IPS-NIHi11 (cell line): ENCODE results near the gene TSPAN2.

Experiments used
- DNase-seq: peaks from one replicate; pipeline ENCODE4 v3.0.0; 2012; ENCODE audit warnings: mixed read lengths, low spot score

The TSPAN2 gene

GRCh38 chr1:115113766-115114165 lies 24.5 kb upstream of the TSPAN2 start:
- no peak for DNase-seq

GRCh38 chr1:115112496-115113375 lies 23.4 kb upstream of the TSPAN2 start:
- peak; percentile 56 for DNase-seq

GRCh38 chr1:115107516-115108260 lies 18.4 kb upstream of the TSPAN2 start:
- no peak for DNase-seq

GRCh38 chr1:115105831-115106230 lies 16.5 kb upstream of the TSPAN2 start:
- no peak for DNase-seq

GRCh38 chr1:115099693-115100050 lies 10.4 kb upstream of the TSPAN2 start:
- no peak for DNase-seq

- DNase-seq: no peak
These were observed 9.8 kb upstream of the TSPAN2 start for GRCh38 chr1:115098979-115099692.

GRCh38 chr1:115092175-115092574 lies 2.9 kb upstream of the TSPAN2 start:
- DNase-seq: no peak

- no peak for DNase-seq
These were observed 2.3 kb upstream of the TSPAN2 start for GRCh38 chr1:115091572-115091971.

- no peak for DNase-seq
These were observed 1.7 kb upstream of the TSPAN2 start for GRCh38 chr1:115090956-115091355.

DNA sequence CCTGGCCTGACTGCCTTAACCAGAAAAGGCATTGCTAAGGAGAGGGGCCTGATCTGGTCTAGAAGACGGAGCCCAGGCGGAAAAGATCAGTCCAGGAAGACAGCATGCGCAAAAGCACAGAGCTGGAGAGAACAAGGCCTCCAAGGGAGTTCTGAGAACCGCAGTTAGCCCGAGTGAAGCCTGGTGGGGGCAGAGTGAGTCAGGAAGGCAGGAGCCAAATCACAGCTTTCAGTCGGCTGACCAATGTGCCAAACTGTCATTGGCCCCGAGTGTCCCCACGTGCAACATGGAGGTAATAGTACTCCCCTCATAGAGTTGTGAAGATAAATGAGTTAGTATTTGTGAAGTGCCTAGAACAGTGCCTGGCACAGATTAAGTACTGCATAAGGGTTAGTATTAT lies 1.2 kb upstream of the TSPAN2 start:
- DNase-seq: peak; percentile 45

DNA sequence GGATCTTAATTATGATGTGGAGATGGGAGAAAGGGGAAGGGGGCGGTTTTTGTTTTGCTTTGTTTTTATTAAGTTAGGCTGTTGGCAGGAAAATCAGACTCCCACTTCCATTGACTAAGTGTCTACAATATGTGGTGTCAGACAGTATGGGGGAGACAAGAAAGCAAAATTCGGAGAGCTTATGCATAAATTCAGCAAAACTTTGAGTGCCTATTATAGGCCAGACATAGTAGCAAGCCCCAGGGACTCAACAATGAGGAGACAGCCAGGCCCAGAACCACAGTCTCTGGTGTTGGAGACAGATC lies 835 bp upstream of the TSPAN2 start:
- DNase-seq: no peak

- DNase-seq: peak; percentile 33
These were observed 358 bp downstream of the TSPAN2 start for GRCh38 chr1:115088871-115089419.

DNA sequence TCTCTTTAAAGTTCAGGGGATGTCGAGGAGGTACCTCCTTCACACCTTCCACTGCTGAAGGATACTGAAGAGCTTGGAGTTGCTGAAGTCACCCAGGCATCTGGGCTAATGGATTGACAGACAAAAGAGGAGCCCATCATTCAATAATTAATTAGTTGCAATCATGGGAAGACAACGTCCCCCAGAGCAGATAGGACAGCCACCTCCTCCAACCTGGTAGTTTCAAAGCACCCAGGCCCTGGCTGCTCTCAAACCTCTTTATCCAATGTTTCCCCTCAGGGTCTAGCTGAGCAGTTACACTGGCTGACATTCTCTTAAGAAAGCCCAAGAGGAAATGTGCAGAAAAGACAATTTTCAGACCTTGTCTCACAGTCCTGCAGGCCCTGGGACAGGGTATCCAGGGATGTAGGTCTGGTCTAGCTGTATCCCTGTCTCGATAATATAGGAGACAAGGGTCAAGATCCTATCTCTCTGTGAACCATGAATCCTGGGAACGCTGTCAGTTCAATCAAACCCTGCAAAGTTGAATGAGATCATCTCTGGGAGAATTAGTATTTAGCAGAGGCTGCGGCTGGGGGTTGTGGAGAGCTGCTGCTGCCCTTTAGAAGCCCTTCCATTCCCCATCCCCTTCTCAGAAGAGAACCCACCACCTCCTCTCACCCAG lies 1.1 kb downstream of the TSPAN2 start:
- no peak for DNase-seq

DNA sequence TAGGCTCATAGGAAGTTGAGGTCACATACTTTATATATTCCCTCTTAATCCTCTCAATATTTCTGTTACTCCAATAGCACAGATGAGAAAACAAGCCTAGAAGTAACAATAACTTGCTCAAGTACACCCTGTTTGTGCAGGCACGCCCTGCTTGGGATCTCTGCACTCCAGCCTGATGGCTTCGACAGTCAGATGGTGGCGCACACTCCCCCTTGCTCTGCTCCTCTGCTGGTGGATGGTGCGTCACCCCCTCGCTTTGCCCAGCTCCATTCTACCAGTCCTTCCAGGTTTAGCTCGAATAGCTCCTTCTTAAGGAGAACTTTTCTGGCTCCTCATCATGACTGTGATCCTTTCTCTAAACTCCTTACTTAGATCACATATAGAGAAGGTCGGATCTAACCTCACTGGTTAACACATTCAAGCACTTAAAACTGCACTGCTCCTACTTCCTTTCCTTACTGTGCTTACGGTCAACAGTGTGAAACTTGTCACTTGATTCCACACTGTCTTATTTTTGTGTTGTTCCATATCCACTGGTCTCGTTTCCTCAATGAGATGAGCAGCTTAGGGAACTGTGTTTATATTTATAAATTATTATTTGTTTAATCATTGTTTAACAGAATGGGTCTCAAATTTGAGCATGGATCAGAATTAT lies 3.0 kb downstream of the TSPAN2 start:
- no peak for DNase-seq

DNA sequence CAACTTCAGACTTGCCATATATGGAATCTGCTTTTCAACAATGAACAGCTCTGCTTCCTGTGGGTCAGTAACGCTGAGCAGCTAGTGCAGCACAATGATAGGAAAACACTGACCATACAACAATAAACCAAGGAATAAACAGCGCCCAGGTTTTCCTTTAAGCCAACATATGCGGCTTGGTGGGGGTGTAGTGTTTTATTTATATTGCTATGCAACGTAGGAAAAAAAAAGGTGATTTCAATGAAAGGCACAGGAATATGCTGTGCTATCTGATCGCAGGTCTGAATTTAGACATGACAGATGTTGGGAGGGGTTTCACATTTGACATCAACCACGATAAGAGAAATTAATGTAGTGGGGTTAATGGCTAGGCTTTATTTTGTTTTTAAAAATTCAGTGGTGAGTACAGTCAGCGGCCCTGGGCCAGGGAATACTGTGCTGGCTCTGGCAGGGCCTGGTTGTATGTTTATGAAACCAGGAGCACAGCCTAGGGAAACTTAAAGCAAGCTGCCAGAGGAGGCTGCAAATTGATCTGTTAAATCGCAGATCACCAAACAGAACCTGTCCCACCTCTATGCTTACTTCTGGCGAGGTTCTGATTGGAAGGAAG lies 4.3 kb downstream of the TSPAN2 start:
- no peak for DNase-seq

DNA sequence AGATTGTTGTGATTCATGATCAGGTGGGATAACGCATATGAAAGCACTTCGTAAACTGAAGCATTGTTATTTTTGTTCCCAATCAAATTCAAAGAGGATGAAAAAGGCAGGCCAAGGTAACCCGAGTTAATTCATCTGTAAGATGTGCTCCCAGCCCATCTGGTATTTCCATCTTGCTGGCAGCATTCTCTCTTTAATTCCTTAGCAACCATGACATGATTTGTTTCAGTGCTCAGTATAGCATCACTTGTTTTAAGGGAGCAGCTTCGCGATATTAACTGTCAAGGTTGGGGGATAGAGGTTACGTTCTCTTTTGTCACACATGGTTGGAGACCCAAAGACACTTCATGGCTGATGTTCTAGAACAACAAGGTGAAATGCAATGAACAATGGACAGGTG lies 6.4 kb downstream of the TSPAN2 start:
- no peak for DNase-seq

DNA sequence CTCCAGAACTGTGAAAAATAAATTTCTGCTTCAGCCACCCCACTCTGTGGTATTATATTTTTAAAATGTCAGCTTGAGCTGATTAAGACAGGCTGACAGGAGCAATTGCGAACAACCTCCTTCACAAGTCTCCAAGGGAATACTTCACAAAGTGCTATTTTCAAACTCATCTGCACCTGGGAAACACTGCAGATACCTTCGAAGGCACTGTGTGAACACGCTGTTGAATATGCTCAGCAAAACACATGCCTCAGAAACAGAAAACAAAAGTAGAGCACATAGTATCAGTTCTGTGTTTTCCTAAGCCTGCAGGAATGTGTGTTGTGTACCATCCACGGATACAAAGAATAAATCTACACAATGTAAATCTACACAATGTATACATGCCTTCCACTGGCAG lies 10.6 kb downstream of the TSPAN2 start:
- no peak for DNase-seq

- DNase-seq: no peak
These were observed 11.3 kb downstream of the TSPAN2 start for GRCh38 chr1:115077984-115078330.

DNA sequence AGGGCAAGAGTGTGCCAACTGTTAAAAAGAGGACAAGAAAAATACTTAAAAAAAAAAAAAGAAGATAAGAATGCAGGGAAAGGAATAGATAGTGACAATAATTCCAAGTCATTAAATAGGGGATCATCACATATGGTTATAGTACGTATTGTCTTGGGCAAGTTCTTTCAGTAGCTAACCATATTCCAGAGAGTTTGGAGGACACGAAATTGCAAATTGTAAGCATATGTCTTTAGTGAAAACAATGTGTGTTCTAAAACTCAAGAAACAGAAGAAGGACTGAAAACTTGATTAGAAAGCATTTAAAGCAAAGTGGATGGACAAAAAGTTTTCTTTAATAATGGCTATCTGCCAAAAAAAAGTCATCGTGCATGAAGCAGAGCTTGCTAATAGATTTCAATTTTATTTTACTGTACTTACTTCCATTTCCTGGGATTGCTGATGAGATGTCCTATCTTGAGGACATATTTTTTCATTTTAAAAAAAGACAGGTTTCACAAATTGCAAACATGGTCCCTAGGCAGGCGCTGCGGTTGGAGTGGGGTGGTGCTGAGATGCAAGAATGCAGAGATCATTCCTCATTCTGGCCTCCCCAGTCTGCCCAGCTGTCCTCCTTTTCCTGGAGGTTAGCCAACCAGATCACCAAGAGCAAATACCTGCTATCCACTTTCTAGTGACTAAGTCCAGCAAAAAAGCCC lies 11.9 kb downstream of the TSPAN2 start:
- DNase-seq: no peak

GRCh38 chr1:115076384-115076915 lies 12.9 kb downstream of the TSPAN2 start:
- no peak for DNase-seq
